ENCODE data around the gene MED31.

The MED31 gene

DNA sequence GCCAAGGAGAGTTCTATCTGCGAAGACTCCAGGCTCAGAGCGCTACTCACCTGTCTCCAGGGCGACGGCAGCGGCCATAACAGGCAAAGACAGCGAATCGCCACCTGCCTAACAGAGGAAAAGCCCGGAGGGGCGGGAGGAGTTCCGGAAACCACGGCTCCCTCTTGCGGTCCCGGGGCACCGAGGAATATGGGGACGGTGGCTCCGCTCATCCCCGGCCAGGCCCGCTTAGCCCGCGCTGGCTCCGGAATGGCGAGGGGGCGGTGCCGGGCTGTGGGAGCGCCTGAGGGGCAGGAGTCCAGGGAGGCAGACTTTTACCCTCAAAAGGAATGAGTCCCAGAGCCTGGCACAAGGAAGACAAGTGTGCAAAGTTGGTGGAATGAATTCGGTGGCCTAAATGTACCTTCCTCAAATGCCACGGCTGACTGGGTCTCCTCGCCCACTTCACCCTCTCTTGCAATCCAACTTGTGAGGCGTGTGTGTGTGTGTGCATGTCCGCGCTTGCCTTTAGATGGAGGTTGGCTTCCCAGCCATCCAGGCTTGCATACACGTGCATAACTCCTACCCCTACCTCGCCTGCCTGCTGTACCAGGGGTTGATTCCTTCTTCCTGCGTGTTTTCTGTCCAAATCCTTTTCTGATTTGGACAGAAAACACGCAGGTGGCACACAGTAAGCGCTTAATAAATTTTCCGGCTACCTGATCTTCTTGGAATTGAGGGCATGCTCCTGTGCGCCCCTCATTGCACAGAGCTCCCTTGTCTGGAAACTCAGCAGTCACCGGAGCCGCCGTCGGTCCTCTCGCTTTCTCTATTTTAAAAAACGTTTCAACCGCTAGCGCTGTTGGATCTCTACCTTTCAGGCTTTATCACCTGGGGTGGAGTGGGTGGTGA lies 3.7 kb upstream of the MED31 start:
- DNase-seq = peak in 1 of 3 donors; percentile 45

DNA sequence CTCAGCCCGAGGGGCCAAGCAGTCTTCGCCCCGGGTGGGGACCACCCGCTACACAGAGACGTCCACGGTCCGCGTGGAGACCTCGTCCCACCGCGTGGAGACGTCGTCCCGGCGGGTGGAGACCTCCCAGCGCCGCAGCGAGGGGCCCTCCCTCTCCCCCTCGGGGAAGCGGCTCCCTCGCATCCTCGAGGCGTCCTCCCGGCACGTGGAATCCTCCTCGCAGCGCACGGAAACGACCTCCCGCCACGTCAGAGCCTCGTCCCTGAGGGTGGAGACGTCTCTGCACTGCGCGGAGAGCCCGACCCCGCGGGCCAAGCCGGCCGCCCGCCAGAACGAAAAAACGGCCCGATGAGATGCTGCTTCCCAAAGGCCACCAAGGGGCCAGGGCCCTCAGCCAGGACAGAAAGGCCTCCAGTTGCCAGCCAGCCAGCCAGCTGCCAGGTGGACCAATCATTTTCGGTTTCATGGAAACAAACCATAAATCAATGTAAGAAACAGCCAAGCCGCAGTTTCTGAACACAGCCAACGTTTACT lies 581 bp upstream of the MED31 start:
- peak in 1 of 3 donors; percentile 25 for DNase-seq

DNA sequence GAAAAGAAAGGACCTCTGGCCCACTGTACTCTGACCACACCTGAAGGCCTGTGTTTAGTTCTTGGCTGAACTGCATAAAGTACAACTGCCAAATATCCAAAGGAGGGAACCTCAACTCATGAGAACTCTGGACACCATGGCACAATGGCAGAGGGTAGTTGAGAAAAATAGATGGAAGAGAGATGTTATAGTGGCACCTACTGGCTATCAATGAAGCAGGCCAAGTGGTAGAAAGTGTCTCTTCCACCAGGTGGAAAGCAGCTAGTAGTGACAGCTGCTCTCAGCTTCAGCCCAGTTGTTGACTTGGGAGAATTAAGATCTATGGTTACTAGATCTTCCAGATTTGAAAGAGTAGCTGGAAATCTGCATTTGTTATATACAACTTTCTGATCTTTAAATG lies 3.2 kb downstream of the MED31 start:
- DNase-seq = peak in 2 of 3 donors; percentile 23 to 24

DNA sequence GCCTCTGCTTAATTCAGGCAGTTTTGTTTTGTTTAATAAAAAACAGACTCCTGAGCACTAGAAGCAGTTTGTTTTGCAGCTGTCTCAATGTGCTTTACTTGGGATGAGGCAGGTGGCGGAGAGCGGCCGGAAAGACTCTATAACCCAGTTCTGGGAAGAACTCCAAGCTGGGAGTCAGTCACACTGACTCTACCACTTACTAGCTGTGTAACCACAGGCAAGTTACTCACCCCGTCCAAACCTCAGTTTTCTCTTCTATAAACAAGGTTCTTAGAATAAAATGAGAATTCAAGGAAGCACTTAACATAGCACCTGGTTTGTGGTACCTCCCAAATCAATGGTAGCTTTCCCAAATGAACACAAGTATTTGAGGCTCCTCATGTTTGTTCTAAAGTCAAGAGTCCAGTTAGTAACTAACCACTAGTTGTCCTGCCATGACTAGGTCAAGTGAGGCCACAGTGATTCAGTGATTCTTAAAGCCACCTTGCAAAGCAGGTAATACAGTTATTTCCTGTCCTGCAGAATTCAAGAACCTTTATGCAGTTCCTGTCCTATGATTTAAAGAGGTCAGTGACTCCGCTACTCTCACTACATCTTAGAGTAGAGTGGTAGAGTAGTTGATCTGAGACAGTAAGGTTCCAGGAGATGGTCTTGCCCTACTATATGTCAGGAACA lies 7.8 kb downstream of the MED31 start:
- DNase-seq = no peak

DNA sequence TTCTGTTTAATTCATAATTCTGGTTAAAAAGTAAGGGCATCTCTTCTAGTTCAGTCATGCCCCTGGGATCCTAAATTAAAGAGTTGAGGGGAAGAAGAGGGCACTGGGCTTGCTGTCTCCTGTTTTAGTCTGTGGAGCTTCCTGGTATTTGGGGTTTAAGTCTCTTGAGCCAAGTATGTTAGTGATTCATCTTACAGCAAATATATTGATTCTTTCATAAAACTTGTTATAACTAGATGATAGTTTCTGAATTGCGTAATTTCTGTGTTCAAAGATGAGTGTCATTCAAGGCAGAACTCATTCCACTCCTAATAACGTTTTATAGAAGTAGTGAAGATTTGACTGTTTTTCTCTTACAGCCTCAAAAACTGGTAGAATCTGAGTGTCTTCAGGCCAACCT lies 8.8 kb downstream of the MED31 start:
- DNase-seq = no peak

DNA sequence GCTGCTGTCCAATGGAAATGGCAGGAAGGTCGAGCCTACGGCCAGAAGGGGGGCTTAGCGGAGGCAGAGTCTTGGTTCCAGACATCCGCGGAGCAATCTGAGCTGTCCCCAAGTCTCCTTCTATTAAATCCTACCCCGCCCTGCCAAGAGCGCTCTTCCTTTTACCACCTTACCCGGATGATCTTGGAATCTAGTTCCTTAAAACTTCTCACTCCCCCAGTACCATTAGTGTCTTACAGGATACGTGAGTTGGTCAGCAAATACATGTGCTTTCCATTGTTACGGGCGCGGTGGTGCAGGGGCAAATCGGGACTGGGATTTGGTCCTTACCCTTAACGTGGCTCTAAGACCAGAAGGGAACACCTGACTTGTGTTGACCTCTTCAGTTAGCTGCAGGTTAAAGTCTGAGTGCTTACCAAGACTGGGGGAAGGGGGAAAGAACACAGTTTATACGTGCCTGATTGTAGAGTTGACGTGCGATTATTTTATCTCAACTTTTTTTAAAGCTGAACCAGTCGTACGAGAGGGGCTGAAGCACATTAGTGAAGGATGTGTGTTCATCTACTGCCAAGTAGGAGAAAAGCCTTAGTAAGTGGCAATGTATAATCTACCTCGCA lies 10.1 kb downstream of the MED31 start:
- DNase-seq = peak in 2 of 3 donors; percentile 28 to 30

DNA sequence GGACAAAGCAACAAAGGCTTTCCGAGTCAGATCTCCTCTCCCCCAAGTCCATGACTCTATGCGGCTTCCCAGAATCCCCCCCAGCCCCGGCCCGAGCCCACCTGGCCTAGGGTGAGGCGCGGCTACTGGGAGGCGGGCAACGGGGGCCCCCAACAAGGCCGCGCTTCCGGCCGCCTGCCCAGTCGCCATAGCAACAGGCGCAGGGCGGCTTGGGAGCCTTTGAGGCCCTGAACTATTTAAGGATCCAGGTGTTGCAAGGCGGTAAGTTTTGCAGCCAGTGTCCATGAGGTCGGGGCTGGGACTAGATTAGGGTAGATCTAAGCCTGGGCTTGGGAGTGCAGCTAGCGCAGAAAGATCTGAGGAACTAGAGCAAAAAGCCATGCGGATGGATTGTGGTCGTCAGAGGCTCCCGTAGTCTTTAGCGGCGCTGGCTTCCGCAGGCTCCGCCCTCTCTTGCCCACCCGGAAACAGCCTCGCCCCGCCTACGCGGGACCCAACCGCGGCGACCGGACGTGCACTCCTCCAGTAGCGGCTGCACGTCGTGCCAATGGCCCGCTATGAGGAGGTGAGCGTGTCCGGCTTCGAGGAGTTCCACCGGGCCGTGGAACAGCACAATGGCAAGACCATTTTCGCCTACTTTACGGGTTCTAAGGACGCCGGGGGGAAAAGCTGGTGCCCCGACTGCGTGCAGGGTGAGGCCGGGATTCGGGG lies 10.7 kb downstream of the MED31 start, which contains the start of the genes KIAA0753 and TXNDC17:
KIAA0753 (minus strand) TSS at position 176 of the 711 bp plus-strand sequence. CDS start 5,608 bp downstream, outside the sequence.
TXNDC17 (plus strand) TSS at position 525 of the 711 bp plus-strand sequence; CDS start at position 548, 23 bp downstream.
- DNase-seq = peak; percentile 93 to 97 (median 96)

DNA sequence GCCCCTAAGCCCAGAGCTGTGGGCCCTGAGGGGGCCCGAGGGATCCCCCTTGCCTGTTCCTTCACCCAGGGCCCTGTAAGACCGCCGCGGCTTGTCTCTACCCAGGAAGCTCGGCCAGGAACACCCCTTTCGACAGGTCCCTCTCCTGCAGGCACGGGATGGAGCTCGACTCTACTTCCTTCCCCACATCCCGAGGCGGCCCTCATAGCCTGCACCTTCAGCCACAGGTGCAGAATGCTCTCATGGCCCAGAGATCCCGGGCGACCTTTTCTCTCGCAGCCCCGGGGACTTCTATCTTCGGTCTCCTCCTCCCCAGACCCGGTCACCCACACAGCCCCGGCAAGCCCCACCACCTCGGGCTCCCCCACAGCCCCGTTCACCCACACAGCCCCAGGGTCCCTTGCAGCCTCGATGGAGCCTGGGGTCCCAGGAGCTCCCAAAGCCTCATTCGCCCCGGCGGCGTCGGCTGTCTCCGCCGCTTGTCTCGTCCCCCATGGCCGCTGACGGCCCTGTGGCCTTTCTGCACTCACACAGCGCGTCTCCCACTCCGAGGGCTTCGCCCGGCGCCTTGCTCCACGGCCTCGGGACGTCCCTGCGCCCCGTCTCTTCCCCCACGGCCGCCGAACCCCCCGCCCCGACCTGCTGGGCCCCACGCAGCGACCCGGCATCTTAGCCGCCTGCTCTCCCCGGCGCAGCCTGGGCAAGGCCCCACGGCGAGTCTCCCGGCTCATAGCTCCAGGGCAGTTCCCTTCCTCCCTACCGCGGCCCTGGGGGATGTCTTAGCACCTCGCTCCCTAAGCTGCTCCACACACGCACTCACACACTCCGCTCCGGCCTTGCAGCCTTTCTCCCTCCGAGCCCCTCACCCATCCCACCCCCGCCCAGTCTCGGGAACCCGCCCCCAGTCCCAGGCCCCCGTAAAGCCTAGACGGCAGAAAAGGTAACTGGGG lies 11.5 kb downstream of the MED31 start:
- peak; percentile 60 to 77 (median 61) for DNase-seq

DNA sequence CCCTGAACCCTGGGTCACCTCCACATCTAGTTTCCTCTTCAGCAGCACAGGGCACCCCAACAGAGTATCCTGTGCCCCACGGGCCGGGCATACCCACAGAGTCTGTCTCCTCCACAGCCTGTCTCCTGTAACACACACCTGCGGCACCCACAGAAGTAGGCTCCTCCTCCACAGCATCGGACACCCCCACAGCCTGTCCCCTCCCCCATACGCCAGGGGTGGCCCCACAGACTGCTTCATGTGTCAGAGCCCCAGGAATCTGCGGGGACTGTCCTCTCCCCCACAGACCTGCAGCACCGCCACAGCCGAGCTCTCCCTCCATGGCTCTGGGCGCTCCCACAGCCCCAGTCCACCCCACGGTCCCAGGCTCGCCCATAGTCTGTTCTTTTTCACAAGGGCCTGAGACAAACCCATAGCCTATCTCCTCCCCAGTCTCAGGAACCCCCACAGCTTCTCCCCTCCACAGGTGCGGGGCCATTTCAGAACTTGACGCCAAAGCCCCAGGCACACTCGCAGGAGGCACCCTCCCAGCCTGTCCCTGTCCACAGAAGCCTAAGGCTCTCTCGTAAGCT lies 12.3 kb downstream of the MED31 start:
- no peak for DNase-seq

DNA sequence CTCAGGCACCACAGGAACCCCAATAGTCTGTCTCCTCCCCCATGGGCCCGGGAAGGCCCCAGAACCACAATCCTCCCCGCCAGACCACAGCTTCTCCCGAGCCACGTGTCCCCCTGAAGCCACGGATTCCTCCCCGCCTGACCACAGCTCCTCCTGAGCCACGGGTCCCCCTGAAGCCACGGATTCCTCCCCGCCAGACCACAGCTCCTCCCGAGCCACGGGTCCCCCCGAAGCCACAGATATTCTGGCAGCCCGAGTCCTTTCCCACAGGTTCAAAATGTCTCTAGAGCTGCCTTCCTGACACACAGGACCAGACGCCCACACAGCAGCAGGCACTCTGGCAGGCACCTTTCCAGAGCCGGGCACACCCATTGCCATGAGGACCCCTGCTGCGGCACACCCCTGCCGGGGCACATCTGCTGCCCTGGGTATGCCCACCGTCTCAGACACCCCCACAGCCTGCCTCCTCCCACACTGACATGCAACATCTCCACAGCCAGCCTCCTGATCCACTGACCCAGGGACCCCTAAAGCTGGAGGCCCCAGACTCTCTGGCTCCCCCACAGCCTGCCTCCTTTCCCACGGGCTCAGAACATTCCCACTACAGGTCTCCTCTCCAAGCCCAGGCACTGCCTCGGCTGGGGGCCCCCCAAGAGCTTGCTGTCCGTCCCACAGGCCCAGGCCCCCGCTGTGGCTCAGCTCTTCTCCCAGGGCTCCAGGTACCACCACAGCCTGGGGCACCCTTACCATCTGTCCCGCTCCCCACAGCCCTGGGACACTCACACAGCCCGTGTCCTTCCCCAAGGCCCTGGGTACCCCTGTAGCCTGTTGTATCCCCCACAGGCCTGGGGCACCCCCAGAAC lies 13.1 kb downstream of the MED31 start:
- DNase-seq = no peak

DNA sequence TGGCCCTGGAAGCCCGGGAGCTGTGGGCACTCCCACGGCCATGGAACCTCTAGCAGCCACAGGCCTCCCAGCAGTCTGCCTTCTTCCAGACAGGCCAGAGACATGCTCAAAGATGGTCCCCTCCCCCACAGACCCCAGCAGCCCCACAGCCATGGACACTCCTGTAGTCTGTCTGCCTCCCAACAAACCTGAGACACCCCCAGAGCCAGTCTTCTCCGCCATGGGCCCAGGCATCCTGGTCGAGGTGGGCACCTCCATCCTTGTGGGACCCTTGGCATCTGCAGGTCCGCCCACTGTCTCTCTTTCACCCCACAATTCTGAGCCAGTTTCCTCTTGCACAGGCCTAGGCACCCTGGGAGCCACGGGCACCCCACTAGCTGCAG lies 14.0 kb downstream of the MED31 start:
- DNase-seq = no peak

DNA sequence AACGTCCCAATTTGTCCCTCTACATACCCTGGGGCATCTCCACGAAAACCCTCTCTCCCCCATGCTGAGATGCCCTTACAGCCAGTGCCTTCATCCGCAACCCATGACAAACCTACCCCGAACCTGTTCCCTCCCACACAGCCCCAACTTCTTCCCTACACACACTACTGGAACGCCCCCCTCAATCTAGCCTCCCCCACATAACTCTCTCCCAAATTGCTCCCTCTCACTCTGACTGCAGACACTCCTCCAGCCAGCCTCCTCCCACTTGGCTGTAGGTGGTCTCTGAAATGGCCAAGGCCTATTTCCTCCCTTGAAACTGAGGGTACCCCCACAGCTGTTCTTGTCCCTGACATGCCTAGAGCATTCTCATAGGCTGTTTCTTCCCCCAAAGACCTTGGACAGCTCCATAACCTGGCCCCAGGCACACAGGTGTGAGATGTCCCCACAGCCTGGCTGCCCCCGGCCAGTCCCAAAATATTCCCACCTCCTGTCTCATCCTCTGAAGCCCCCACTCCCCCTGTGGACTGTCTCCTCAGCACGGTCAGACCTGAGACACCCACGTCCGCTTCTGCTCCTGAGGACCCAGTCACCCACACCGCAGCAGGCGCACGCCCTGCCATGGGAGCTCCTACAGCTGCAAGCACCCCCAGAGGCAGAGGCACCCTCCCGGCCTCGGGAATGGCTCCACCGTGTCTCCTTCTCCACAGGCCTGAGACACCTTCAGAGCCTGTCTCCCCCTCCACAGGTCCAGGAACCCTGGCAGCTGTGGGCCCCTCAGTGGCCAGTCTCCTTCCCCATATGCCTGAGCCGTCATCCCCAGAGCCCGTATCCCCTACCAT lies 14.6 kb downstream of the MED31 start:
- DNase-seq = no peak

DNA sequence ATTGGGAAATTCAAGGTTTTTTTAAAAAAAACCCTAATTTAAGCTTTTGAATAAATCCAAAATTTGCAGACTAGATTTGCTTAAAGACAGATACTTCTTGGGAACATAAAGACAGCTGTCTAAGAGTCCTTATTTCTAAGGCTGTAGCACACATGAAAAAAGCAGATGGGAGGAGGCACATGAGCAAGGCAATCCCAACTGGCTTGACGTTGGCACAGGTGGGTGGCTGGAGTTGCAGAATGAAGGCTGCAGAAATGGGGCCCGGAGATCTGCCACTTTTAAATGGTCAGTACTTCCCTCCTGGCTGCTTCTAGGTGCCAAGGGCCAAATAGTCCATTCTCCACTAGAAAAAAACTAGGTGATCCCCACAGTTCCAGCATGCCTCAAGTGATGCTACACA lies 15.3 kb downstream of the MED31 start:
- DNase-seq = no peak

DNA sequence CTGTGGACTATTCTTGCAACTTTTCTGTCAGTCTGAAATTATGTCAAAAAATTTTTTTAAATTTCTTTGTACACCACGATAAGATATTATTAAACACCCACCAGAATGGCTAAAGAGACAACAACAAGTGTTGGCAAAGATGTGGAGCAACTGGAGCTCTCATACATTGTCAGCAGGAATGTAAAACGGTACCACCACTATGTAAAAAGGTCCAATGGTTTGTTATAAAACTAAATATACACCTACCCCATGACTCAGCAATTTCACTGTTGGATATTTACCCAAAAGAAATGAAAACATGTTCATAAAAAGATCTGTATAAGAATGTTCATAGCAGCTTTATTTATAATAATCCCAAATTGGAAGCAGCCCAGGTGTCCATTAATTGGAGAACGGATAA lies 18.1 kb downstream of the MED31 start:
- DNase-seq = no peak

DNA sequence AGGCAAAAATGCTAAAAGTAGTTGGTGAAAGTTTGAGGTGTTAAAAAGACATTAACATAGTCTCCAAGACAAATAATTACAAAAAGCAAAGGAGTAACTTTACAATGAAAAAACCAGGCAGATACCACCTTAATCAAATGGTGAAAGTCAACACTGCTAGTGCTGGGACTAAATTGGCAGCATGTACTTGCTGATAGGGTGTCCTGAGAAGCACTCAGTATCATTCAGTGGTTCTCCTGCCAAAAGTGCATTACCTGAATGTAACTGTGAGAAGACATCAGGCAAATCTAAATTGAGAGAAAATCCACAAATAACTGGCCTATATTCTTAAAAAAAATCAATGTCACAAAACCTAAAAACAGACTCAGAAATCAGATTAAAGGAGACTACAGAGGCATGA lies 18.9 kb downstream of the MED31 start:
- DNase-seq = no peak

DNA sequence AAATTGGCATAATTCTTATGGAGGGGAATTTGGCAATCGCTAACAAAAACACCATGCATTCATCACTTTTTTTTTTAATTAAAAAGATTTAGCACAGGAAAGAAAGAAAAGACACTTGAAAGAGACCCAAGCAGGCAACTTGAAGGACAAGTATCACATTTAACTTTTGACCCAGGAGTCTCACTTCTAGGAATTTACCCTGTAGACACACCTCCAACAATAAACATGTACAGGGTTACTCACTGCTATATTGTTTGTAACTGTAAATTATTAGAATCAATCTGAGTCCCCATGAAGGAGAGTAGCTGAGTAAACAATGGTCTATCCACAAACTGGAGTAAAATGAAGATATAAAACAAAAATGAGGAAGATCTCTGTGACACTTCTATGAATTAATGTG lies 21.0 kb downstream of the MED31 start:
- DNase-seq = no peak

DNA sequence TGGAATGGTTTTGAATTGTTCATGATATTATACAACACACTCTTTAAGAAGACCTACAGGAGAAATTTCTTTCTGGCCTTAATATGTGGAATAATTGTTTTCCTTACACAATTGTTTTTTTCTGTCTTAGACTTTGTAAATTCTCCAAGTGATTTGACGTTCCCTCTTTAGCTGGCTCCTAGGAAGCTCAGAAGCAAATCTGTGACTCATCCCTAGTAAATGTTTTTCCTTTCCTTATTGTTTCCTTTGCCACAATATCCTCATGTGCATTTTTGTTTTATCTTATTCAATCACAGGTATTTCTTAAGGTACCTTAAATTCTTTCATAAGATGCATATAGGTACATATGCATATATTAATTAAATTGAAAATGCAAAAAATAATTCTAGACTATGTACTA lies 24.4 kb downstream of the MED31 start:
- DNase-seq = no peak

DNA sequence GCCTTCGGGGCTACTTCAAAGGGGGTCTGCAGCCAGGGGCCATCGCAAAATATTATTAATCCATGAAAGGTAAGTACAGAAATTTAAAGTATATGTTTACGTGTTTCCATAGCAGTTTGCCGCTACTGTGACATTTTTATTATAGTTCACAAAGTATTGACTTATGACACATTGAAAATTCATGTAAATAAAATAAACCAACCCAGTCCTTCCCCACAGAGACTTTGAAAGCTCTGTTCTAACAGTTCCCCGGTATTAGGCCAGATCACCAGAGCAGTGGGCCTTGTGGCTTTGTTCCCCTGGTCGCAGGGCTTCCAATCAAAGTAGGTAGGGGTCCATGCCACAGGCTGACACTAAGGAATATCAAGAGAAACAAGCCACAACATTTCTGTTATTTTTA lies 24.8 kb downstream of the MED31 start:
- DNase-seq = no peak

DNA sequence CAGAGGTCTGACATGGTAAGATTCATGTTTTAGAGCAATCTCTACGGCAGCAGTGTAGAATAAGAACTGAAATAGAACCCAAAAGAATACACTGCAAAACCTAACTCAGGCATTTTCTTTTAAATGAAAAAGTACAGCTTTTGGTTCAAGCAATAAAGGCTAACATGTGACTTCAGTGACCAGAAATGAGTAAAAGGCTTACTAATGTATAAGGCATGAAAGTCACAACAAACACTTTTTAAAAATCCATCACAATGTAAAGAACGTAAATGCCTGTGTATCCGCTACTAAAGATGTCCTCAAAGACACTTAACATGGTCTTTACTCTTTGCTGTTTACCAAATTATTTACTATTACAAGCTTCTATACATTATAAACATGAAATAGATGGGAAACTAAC lies 27.5 kb downstream of the MED31 start:
- DNase-seq = no peak

Measured in suppressor macrophage treated with lipopolysaccharide for 1 hour (primary cell).